ENCODE data around the gene SMIM38. TPM values are rescaled to one million over a fixed set of nuclear protein-coding genes. Genes with fewer than 3 reads are reported as not detected.
"Not testable (repeated sequence)": the region's sequence is repeated elsewhere in the genome, so short reads cannot be mapped to it uniquely, and the experiment has no call there.

The SMIM38 gene
- total and polyA plus RNA-seq, 2 experiments from 2014 or later, result 0.38 TPM; not detected in 1

DNA sequence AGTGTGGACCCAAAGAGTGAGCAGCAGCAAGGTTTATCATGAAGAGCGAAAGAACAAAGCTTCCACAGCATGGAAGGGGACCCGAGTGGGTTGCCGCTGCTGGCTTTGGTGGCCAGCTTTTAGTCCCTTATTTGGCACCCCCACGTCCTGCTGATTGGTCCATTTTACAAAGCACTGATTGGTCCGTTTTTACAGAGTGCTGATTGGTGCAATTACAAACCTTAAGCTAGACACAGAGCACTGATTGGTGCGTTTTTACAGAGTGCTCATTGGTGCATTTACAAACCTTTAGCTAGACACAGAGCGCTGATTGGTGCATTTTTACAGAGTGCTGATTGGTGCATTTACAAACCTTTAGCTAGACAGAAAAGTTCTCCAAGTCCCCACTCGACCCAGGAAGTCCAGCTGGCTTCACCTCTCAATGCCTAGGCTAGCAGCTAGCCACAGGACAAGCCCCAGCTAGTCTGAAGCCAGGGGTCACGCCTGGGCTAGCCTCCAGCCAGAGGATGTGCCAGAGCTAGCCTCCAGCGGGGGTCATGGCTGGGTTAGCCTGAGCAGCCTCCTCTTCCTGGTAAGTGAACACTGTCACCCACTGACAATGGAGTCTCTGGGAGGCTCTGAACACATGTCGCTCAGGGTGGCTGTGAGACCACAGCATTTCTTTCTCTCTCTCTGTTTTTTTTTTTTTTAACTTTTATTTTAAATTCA lies 6.2 kb upstream of the SMIM38 start:
- H3F3A ChIP-seq (replicated peaks; ENCODE audit: low read depth); H3K27me3 ChIP-seq (ENCODE audit: insufficient read depth); H3K4me3 Mint-ChIP-seq; H3K79me2 ChIP-seq (replicated peaks; ENCODE audit: insufficient read depth); H4K20me1 ChIP-seq (replicated peaks; ENCODE audit: insufficient read depth); H3K4me2 ChIP-seq; H3K9me2 ChIP-seq (ENCODE audit: insufficient read depth); H3K4me3 ChIP-seq; ATAC-seq; H3K27ac Mint-ChIP-seq; H3K27ac ChIP-seq (ENCODE audit: low read depth); DNase-seq (ENCODE audit: low spot score); H2AFZ ChIP-seq; H3K36me3 ChIP-seq (ENCODE audit: insufficient read depth): not testable (repeated sequence)
- peaks cover 17% of the 10 kb centered on the region for H3K4me1 ChIP-seq (ENCODE audit: insufficient read depth)
- Mint-ChIP-seq H3K4me1 (peaks cover 22% of the 10 kb centered on the region), H3K36me3 (ENCODE audit: low read depth) (peaks cover 25% of the 10 kb centered on the region), H3K9me3 (peaks cover 36% of the 10 kb centered on the region), H3K27me3 (ENCODE audit: insufficient read depth, low read depth, poor library complexity) (peaks cover 14% of the 10 kb centered on the region)

DNA sequence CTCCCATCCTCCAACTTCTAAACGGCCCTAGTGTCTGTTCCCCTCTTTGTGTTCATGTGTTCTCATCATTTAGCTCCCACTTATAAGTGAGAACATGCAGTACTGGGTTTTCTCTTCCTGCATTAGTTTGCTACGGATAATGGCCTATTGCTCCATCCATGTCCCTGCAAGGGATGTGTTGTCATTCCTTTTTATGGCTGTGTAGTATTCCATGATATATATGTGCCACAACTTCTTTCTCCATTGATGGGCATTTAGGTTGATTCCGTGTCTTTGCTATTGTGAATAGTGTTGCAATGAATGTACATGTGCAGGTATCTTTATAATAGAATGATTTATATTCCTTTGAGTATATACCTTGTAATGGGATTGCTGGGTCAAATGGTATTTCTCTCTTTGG lies 5.6 kb upstream of the SMIM38 start:
- Histone ChIP-seq H3K36me3 (ENCODE audit: insufficient read depth) (no peaks in the 10 kb centered on the region; the same call in 1 of the 2 replicates), H3K27me3 (ENCODE audit: insufficient read depth) (no peaks in the 10 kb centered on the region), H3K4me2 (no peak overlapping the region), H3K79me2 (replicated peaks; ENCODE audit: insufficient read depth) (no peaks in the 10 kb centered on the region), H3K4me3 (no peak overlapping the region), H3K27ac (ENCODE audit: low read depth) (no peak overlapping the region), H2AFZ (no peak overlapping the region), H3K9me2 (ENCODE audit: insufficient read depth) (no peaks in the 10 kb centered on the region; the same call in 1 of the 2 replicates), H4K20me1 (replicated peaks; ENCODE audit: insufficient read depth) (no peaks in the 10 kb centered on the region), H3F3A (replicated peaks; ENCODE audit: low read depth) (no peaks in the 10 kb centered on the region), H3K4me1 (ENCODE audit: insufficient read depth) (peaks cover 17% of the 10 kb centered on the region)
- Mint-ChIP-seq H3K9me3 (peaks cover 35% of the 10 kb centered on the region), H3K27me3 (ENCODE audit: insufficient read depth, low read depth, poor library complexity) (peaks cover 20% of the 10 kb centered on the region), H3K27ac (no peak overlapping the region), H3K4me3 (no peak overlapping the region), H3K36me3 (ENCODE audit: low read depth) (peaks cover 25% of the 10 kb centered on the region), H3K4me1 (peaks cover 22% of the 10 kb centered on the region)
- no peak for ATAC-seq
- DNase-seq (ENCODE audit: low spot score), result no peak
- TF ChIP-seq NANOG (IDR thresholded peaks at IDR 0.05; ENCODE audit: borderline replicate concordance) (no peak), JUNB (IDR thresholded peaks at IDR 0.05; ENCODE audit: unreplicated experiment) (no peak), EZH2 (IDR thresholded peaks at IDR 0.05; ENCODE audit: low read depth, unreplicated experiment) (no peak), POLR2AphosphoS5 (IDR thresholded peaks at IDR 0.05; ENCODE audit: low read depth) (no peak), STAT1 (IDR thresholded peaks at IDR 0.05; ENCODE audit: unreplicated experiment) (no peak), EZH2phosphoT487 (IDR thresholded peaks at IDR 0.05; ENCODE audit: unreplicated experiment) (no peak), CREB1 (CRISPR knock-in tag; IDR thresholded peaks at IDR 0.05; ENCODE audit: low read depth) (no peak), ZNF114 (CRISPR knock-in tag; IDR thresholded peaks at IDR 0.05) (no peak)
- TF ChIP-seq, protein P1, sequence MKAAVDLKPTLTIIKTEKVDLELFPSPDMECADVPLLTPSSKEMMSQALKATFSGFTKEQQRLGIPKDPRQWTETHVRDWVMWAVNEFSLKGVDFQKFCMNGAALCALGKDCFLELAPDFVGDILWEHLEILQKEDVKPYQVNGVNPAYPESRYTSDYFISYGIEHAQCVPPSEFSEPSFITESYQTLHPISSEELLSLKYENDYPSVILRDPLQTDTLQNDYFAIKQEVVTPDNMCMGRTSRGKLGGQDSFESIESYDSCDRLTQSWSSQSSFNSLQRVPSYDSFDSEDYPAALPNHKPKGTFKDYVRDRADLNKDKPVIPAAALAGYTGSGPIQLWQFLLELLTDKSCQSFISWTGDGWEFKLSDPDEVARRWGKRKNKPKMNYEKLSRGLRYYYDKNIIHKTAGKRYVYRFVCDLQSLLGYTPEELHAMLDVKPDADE (IDR thresholded peaks at IDR 0.05), result no peak
- TF ChIP-seq, protein P2, sequence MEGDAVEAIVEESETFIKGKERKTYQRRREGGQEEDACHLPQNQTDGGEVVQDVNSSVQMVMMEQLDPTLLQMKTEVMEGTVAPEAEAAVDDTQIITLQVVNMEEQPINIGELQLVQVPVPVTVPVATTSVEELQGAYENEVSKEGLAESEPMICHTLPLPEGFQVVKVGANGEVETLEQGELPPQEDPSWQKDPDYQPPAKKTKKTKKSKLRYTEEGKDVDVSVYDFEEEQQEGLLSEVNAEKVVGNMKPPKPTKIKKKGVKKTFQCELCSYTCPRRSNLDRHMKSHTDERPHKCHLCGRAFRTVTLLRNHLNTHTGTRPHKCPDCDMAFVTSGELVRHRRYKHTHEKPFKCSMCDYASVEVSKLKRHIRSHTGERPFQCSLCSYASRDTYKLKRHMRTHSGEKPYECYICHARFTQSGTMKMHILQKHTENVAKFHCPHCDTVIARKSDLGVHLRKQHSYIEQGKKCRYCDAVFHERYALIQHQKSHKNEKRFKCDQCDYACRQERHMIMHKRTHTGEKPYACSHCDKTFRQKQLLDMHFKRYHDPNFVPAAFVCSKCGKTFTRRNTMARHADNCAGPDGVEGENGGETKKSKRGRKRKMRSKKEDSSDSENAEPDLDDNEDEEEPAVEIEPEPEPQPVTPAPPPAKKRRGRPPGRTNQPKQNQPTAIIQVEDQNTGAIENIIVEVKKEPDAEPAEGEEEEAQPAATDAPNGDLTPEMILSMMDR (conservative IDR thresholded peaks at IDR 0.05; ENCODE audit: low read depth in 2 of 2), result no peak
- TF ChIP-seq, protein P3, sequence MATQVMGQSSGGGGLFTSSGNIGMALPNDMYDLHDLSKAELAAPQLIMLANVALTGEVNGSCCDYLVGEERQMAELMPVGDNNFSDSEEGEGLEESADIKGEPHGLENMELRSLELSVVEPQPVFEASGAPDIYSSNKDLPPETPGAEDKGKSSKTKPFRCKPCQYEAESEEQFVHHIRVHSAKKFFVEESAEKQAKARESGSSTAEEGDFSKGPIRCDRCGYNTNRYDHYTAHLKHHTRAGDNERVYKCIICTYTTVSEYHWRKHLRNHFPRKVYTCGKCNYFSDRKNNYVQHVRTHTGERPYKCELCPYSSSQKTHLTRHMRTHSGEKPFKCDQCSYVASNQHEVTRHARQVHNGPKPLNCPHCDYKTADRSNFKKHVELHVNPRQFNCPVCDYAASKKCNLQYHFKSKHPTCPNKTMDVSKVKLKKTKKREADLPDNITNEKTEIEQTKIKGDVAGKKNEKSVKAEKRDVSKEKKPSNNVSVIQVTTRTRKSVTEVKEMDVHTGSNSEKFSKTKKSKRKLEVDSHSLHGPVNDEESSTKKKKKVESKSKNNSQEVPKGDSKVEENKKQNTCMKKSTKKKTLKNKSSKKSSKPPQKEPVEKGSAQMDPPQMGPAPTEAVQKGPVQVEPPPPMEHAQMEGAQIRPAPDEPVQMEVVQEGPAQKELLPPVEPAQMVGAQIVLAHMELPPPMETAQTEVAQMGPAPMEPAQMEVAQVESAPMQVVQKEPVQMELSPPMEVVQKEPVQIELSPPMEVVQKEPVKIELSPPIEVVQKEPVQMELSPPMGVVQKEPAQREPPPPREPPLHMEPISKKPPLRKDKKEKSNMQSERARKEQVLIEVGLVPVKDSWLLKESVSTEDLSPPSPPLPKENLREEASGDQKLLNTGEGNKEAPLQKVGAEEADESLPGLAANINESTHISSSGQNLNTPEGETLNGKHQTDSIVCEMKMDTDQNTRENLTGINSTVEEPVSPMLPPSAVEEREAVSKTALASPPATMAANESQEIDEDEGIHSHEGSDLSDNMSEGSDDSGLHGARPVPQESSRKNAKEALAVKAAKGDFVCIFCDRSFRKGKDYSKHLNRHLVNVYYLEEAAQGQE (IDR thresholded peaks at IDR 0.05; ENCODE audit: unreplicated experiment), result no peak

Measured in GM23338 (cell line).